ENCODE measurements around the gene AKR1C3. TPM values are rescaled to one million over a fixed set of nuclear protein-coding genes. Genes with fewer than 3 reads are reported as not detected.

Gene AKR1C3
- total and polyA plus RNA-seq, 2 donors (not counting 3 experiments of a cell fraction or from before 2014, with no cell fraction given), result 27.4 to 32.2 TPM

- FAIRE-seq (no peak), DNase-seq (ENCODE audit: low read depth, low spot score) (no peak)
- Histone ChIP-seq H2AFZ (ENCODE audit: low read depth, low read length) (no peak overlapping the region), H3K27me3 (ENCODE audit: control insufficient read depth in 2 of 2, insufficient read depth in 2 of 2, low read length in 2 of 2) (no peaks in the 10 kb centered on the region), H4K20me1 (replicated peaks; ENCODE audit: control insufficient read depth, extremely low read depth, insufficient read depth, low read length) (no peaks in the 10 kb centered on the region), H3K9me1 (replicated peaks; ENCODE audit: control insufficient read depth, extremely low read depth, insufficient read depth, low read length) (no peaks in the 10 kb centered on the region), H3K4me1 (ENCODE audit: control insufficient read depth, extremely low read depth, insufficient read depth, low read length) (no peaks in the 10 kb centered on the region), H3K36me3 (ENCODE audit: control insufficient read depth in 2 of 2, extremely low read depth in 1 of 2, insufficient read depth in 2 of 2, low read length in 2 of 2) (no peaks in the 10 kb centered on the region), H3K27ac (ENCODE audit: insufficient read depth, low read depth, low read length) (no peak overlapping the region), H3K79me2 (ENCODE audit: control insufficient read depth, insufficient read depth, low read length) (no peaks in the 10 kb centered on the region), H3K4me2 (ENCODE audit: insufficient read depth, low read length) (no peak overlapping the region), H3K9me3 (replicated peaks; ENCODE audit: control insufficient read depth, insufficient read depth, low read length) (no peaks in the 10 kb centered on the region), H3K9ac (replicated peaks; ENCODE audit: extremely low read depth, insufficient read depth, low read length) (no peak overlapping the region), H3K4me3 (replicated peaks in 1 of 3; ENCODE audit: insufficient read depth in 1 of 3, low read depth in 1 of 3, low read length in 3 of 3) (no peak overlapping the region)
- no peak for TF ChIP-seq JUN (IDR thresholded peaks at IDR 0.05; ENCODE audit: borderline replicate concordance, insufficient read depth, insufficient read length, low read depth)
- TF ChIP-seq CTCF (IDR thresholded peaks at IDR 0.05; ENCODE audit: extremely low read depth in 1 of 2, insufficient read depth in 1 of 2, low read depth in 1 of 2, low read length in 2 of 2), result no peak
- no peak for TF ChIP-seq MYC (IDR thresholded peaks at IDR 0.05; ENCODE audit: low read depth, low read length)
- no peak for TF ChIP-seq FOS (IDR thresholded peaks at IDR 0.05; ENCODE audit: borderline replicate concordance, insufficient read depth, low read length)
- no peak for TF ChIP-seq EZH2 (IDR thresholded peaks at IDR 0.05; ENCODE audit: borderline replicate concordance, low read depth, low read length, severe bottlenecking)
- TF ChIP-seq POLR2AphosphoS5 (IDR thresholded peaks at IDR 0.05; ENCODE audit: insufficient read depth, low read depth, low read length), result no peak
- no peak for TF ChIP-seq POLR2A (IDR thresholded peaks at IDR 0.05; ENCODE audit: low read depth, low read length)
- no peak for TF ChIP-seq GATA2 (IDR thresholded peaks at IDR 0.05; ENCODE audit: insufficient read depth, insufficient read length, low read depth, low read length)
- TF ChIP-seq, protein P1, sequence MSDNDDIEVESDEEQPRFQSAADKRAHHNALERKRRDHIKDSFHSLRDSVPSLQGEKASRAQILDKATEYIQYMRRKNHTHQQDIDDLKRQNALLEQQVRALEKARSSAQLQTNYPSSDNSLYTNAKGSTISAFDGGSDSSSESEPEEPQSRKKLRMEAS (IDR thresholded peaks at IDR 0.05; ENCODE audit: insufficient read depth, insufficient read length), result no peak
- intact Hi-C loops (cut with micrococcal nuclease) (no loop called here), dilution Hi-C loops (cut with MboI; ENCODE audit: extremely low pct_ligation_motif_present, low sequenced_read_pairs) (no loop called here)
- no TSS peak for BruUV-seq (replicated peaks)
- ChIA-PET CTCF (interaction anchor here (1.4 kb wide), 1 partner anchor 215 kb away, joined by 4 read pairs; no protein-coding TSS in a partner anchor), POLR2A (no interaction called here)
Observed at GRCh38 chr10:5064656-5065055, 29.6 kb upstream of the AKR1C3 start.
